B cell (primary cell): ENCODE data around the gene RANBP10. TPM values are rescaled to one million over a fixed set of nuclear protein-coding genes. Genes with fewer than 3 reads are reported as not detected.

Source experiments
- ATAC-seq: fragments of 200-7000 bp; cut with Tn5 transposase; one replicate; pipeline ENCODE4 v1.10.0; 2021; ENCODE audit warnings: low read depth, mild to moderate bottlenecking, moderate number of reproducible peaks, moderate library complexity
- CTCF ChIA-PET: fragments of 350-600 bp; sonication (Branson Sonifier 250); formaldehyde crosslinking; loops from one replicate; lab custom pipeline; 2021; ENCODE audit warnings: antibody characterized with exemption, inconsistent platforms; lab: Charles Lee
- POLR2A ChIA-PET: fragments of 350-600 bp; sonication (Branson Sonifier 250); formaldehyde crosslinking; loops from one replicate; lab custom pipeline; 2021; ENCODE audit warnings: antibody characterized with exemption; lab: Charles Lee
- DNase-seq: peaks from one replicate; pipeline ENCODE4 v3.0.0; 2013
- H2AFZ ChIP-seq: 2 replicates; pipeline ENCODE4 v1.6.1; 2012; ENCODE audit warnings: mild to moderate bottlenecking, low read depth, low read length; ENCODE audit not compliant: insufficient read depth, poor library complexity, severe bottlenecking
- H3K27ac ChIP-seq, 2 donors: 1 replicate in 1 of 2; 2 replicates in 1 of 2; pipeline ENCODE4 v1.5.1; 2012 to 2013; ENCODE audit warnings: low read length in 2 of 2, mild to moderate bottlenecking in 2 of 2, moderate library complexity in 1 of 2
- H3K27me3 ChIP-seq, 4 experiments: fragments of 200-600 bp in 1 of 4; sonication (generic) in 1 of 4; replicated peaks in 1 of 4; 1 replicate in 2 of 4; 2 replicates in 2 of 4; pipeline versions ENCODE4 v1.6.1 to v1.7.0; 2013 to 2016; ENCODE audit warnings: low read length in 3 of 4, mild to moderate bottlenecking in 2 of 4, mixed read lengths in 1 of 4, moderate library complexity in 1 of 4; ENCODE audit not compliant: insufficient read depth in 4 of 4, control insufficient read depth in 3 of 4; ENCODE audit errors: control extremely low read depth in 1 of 4
- H3K36me3 ChIP-seq, 2 experiments: replicated peaks in 1 of 2; 1 replicate in 1 of 2; 2 replicates in 1 of 2; pipeline versions ENCODE4 v1.6.1 to v1.7.1; 2013; ENCODE audit warnings: low read length in 1 of 2; ENCODE audit not compliant: insufficient read depth in 2 of 2, control insufficient read depth in 1 of 2; ENCODE audit errors: control extremely low read depth in 1 of 2, extremely low read depth in 1 of 2
- H3K4me1 ChIP-seq, 2 donors: fragments of 200-600 bp in 1 of 2; sonication (generic) in 1 of 2; 1 replicate in 1 of 2; 2 replicates in 1 of 2; pipeline versions ENCODE4 v1.5.1 to v1.6.1; 2013 to 2017; ENCODE audit warnings: low read length in 2 of 2; ENCODE audit not compliant: control insufficient read depth in 2 of 2, insufficient read depth in 2 of 2
- H3K4me2 ChIP-seq: replicated peaks from 2 replicates; pipeline ENCODE3; 2012; ENCODE audit warnings: mild to moderate bottlenecking, low read depth, low read length; ENCODE audit not compliant: poor library complexity, severe bottlenecking
- H3K4me3 ChIP-seq, 5 experiments: fragments of 200-600 bp in 1 of 5; sonication (generic) in 1 of 5; 1 replicate in 3 of 5; 2 replicates in 2 of 5; pipeline versions ENCODE4 v1.5.1 to v1.7.0; 2011 to 2016; ENCODE audit warnings: low read length in 4 of 5, mild to moderate bottlenecking in 4 of 5, low read depth in 2 of 5, control low read depth in 1 of 5, moderate library complexity in 1 of 5; ENCODE audit not compliant: insufficient read depth in 1 of 5; ENCODE audit errors: control extremely low read depth in 1 of 5, extremely low read depth in 1 of 5
- H3K79me2 ChIP-seq: fragments of 200-600 bp; sonication (generic); one replicate; pipeline ENCODE4 v1.6.0; 2016; ENCODE audit warnings: low read length; ENCODE audit not compliant: control insufficient read depth, insufficient read depth
- H3K9ac ChIP-seq: fragments of 200-600 bp; sonication (generic); 2 replicates; pipeline ENCODE4 v1.6.1; 2017; ENCODE audit warnings: mild to moderate bottlenecking, low read length, moderate library complexity
- H3K9me3 ChIP-seq, 3 donors: one replicate each; pipeline versions ENCODE4 v1.6.1 to v1.7.1; 2013; ENCODE audit warnings: low read length in 2 of 3; ENCODE audit not compliant: control insufficient read depth in 2 of 3, insufficient read depth in 1 of 3; ENCODE audit errors: control extremely low read depth in 1 of 3
- H4K20me1 ChIP-seq: 2 replicates; pipeline ENCODE4 v1.6.0; 2012; ENCODE audit warnings: mild to moderate bottlenecking, low read length; ENCODE audit not compliant: insufficient read depth, control insufficient read depth, poor library complexity, severe bottlenecking
- H3K27ac Mint-ChIP-seq: one replicate; pipeline ENCODE4 v1.8.0; 2021; ENCODE audit warnings: mixed read lengths
- H3K27me3 Mint-ChIP-seq: one replicate; pipeline ENCODE4 v1.8.0; 2021; ENCODE audit warnings: mixed read lengths
- H3K4me1 Mint-ChIP-seq: one replicate; pipeline ENCODE4 v1.8.0; 2021; ENCODE audit warnings: mixed read lengths
- H3K4me3 Mint-ChIP-seq: one replicate; pipeline ENCODE4 v1.8.0; 2021; ENCODE audit warnings: mixed read lengths
- H3K9me3 Mint-ChIP-seq: one replicate; pipeline ENCODE4 v1.8.0; 2022; ENCODE audit warnings: mixed read lengths; ENCODE audit not compliant: insufficient read depth
- EZH2 ChIP-seq: IDR thresholded peaks from 2 replicates; pipeline ENCODE4 v1.6.1; 2012; ENCODE audit warnings: borderline replicate concordance, low read depth, mild to moderate bottlenecking, moderate library complexity, low read length; ENCODE audit not compliant: insufficient read depth, poor library complexity, severe bottlenecking
- WGBS: methylation state at CpG from one replicate; pipeline ENCODE4 v1.1.5; 2013; ENCODE audit warnings: missing lambda C conversion rate; ENCODE audit not compliant: insufficient coverage; 5-methylcytosine and 5-hydroxymethylcytosine counted together
- intact Hi-C: fragments of 100-400 bp; cut with micrococcal nuclease; formaldehyde crosslinking; loops from one replicate; pipeline ENCODE4 v1.10.0; 2022
- polyA plus RNA-seq: library from polyadenylated mRNA; depleted of rRNA; stranded (reverse); fragments of >200 nt; gene quantifications from 2 replicates; pipeline ENCODE4 v1.2.3, GENCODE V29; 2012
- total RNA-seq, 2 donors: library from RNA; stranded (reverse); fragments of 120-200 nt in 1 of 2; gene quantifications; 1 replicate in 1 of 2; 2 replicates in 1 of 2; pipeline versions ENCODE4 v1.2.3 to v1.2.4, GENCODE V29; 2013 to 2022
- TF ChIP-seq, protein P1 (sequence below): fragments of 200-600 bp; IDR thresholded peaks from one replicate; pipeline ENCODE4 v1.8.0; 2022; ENCODE audit warnings: antibody characterized with exemption, mild to moderate bottlenecking

The RANBP10 gene
- total and polyA plus RNA-seq, 2 donors (not counting 1 experiment from before 2014, with no cell fraction given): 29.0 to 32.2 TPM

DNA sequence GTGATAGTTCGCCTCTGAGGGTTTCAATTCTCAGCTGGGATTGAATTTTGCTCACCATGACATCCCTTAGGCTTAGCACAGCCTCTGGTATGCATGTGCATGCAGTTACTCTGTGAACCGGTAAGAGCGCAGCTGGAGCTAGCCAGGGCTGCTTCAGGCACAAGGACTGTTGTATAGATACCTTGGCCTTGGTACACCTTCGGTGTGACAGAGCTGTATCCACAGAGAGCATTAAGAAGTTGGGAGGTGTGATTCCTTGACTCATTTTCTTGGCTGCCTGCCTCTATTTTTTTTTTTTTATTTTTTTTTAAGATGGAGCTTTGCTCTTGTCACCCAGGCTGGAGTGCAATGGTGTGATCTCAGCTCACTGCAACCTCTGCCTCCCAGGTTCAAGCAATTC is 38.1 kb upstream of the RANBP10 start:
- Mint-ChIP-seq H3K27ac (peak overlapping the region; percentile 70), H3K4me1 (peaks cover 50% of the 10 kb centered on the region), H3K4me3 (peak overlapping the region; percentile 53), H3K9me3 (no peaks in the 10 kb centered on the region), H3K27me3 (no peaks in the 10 kb centered on the region)
- Histone ChIP-seq H3K79me2 (peaks cover 49% of the 10 kb centered on the region), H3K9ac (no peak overlapping the region), H3K4me2 (peak overlapping the region; percentile 97), H3K4me1 (peaks cover 39 to 53% of the 10 kb centered on the region in 2 donors), H4K20me1 (peaks cover 36% of the 10 kb centered on the region), H3K4me3 (no peak overlapping the region), H2AFZ (no peak overlapping the region), H3K27me3 (no peaks in the 10 kb centered on the region), H3K36me3 (no peaks in the 10 kb centered on the region), H3K27ac (no peak overlapping the region), H3K9me3 (peaks cover 0 to 5% (median 0%) of the 10 kb centered on the region in 3 donors)
- ATAC-seq: no peak
- ChIA-PET POLR2A (no interaction called here), CTCF (interaction anchor here (0.6 to 3.5 kb wide), 9 partner anchors 11 to 324 kb away, joined by 3 to 13 read pairs (median 4); partner anchors contain the start of genes DDX28, DUS2 and NFATC3)
- TF ChIP-seq, protein P1, sequence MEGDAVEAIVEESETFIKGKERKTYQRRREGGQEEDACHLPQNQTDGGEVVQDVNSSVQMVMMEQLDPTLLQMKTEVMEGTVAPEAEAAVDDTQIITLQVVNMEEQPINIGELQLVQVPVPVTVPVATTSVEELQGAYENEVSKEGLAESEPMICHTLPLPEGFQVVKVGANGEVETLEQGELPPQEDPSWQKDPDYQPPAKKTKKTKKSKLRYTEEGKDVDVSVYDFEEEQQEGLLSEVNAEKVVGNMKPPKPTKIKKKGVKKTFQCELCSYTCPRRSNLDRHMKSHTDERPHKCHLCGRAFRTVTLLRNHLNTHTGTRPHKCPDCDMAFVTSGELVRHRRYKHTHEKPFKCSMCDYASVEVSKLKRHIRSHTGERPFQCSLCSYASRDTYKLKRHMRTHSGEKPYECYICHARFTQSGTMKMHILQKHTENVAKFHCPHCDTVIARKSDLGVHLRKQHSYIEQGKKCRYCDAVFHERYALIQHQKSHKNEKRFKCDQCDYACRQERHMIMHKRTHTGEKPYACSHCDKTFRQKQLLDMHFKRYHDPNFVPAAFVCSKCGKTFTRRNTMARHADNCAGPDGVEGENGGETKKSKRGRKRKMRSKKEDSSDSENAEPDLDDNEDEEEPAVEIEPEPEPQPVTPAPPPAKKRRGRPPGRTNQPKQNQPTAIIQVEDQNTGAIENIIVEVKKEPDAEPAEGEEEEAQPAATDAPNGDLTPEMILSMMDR: no peak
- no peak for TF ChIP-seq EZH2
- no peak for DNase-seq
- intact Hi-C loops: loop anchor here (10.0 kb wide), 1 partner anchor 1090 kb away; the partner anchor contains the start of gene DYNC1LI2
- 100% methylated on average over 1 of the region's 4 CpGs for WGBS

- Mint-ChIP-seq H3K4me1 (peaks cover 45% of the 10 kb centered on the region), H3K4me3 (peak overlapping the region; percentile 95), H3K27me3 (no peaks in the 10 kb centered on the region), H3K27ac (peak overlapping the region; percentile 97), H3K9me3 (no peaks in the 10 kb centered on the region)
- ATAC-seq: no peak
- no peaks in the 10 kb centered on the region for H3K27me3 ChIP-seq
- TF ChIP-seq, protein P1: no peak
- TF ChIP-seq EZH2: no peak
- peak overlapping the region; percentile 99 for H2AFZ ChIP-seq
- peak overlapping the region; percentile 19 to 91 (median 74) for H3K4me3 ChIP-seq
- peaks cover 27% of the 10 kb centered on the region for H4K20me1 ChIP-seq
- H3K4me2 ChIP-seq: peak overlapping the region; percentile 97
- peaks cover 0 to 5% (median 0%) of the 10 kb centered on the region in 3 donors for H3K9me3 ChIP-seq
- ChIA-PET CTCF (interaction anchor here (1.0 to 3.5 kb wide), 6 partner anchors 10 to 197 kb away, joined by 3 to 13 read pairs (median 8); no protein-coding TSS in a partner anchor), POLR2A (no interaction called here)
- peaks cover 39 to 53% of the 10 kb centered on the region in 2 donors for H3K4me1 ChIP-seq
- WGBS: 21% methylated on average over 11 of the region's 11 CpGs
- intact Hi-C loops: loop anchor here (2.0 to 10.0 kb wide), 2 partner anchors 183 to 1089 kb away; partner anchors contain the start of genes ACD, DYNC1LI2 and PARD6A
- peaks cover 37% of the 10 kb centered on the region for H3K79me2 ChIP-seq
- H3K27ac ChIP-seq: peak overlapping the region; percentile 25 to 87
- H3K9ac ChIP-seq: peak overlapping the region; percentile 83
- H3K36me3 ChIP-seq: no peaks in the 10 kb centered on the region
- no peak for DNase-seq
These were observed 37.0 kb upstream of the RANBP10 start for GRCh38 chr16:67843343-67843765.
